KOPT-K1 (cell line): Measurements from ENCODE around the gene DUSP28.
"Not testable (repeated sequence)": the region's sequence is repeated elsewhere in the genome, so short reads cannot be mapped to it uniquely, and the experiment has no call there.

ENCODE experiments used
- H3K27ac ChIP-seq: fragments of 200-600 bp; sonication (generic); 2 replicates; pipeline ENCODE4 v1.5.1; 2016; ENCODE audit warnings: antibody characterized with exemption, mild to moderate bottlenecking, low read depth, low read length; ENCODE audit not compliant: poor library complexity, severe bottlenecking
- H3K36me3 ChIP-seq: fragments of 200-600 bp; sonication (generic); 2 replicates; pipeline ENCODE4 v1.5.1; 2017; ENCODE audit warnings: antibody characterized with exemption, mild to moderate bottlenecking, low read length, moderate library complexity; ENCODE audit not compliant: insufficient read depth
- H3K9me3 ChIP-seq: fragments of 200-600 bp; sonication (generic); 2 replicates; pipeline ENCODE4 v1.5.1; 2017; ENCODE audit warnings: antibody characterized with exemption, low read length, mild to moderate bottlenecking; ENCODE audit not compliant: insufficient read depth, poor library complexity, severe bottlenecking

The DUSP28 gene

DNA sequence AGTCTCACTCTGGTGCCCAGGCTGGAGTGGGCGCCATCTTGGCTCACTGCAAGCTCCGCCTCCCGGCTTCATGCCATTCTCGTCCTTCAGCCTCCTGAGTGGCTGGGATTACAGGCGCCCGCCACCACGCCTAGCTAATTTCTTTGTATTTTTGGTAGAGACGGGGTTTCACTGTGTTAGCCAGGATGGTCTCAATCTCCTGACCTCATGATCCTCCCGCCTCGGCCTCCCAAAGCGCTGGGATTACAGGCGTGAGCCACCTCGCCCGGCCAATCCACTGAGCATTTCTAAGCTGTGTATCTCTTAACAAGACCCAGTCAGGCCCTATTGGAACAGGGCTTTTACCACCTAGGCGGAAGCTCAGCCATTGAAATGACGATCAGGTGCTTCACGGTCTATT lies 3.1 kb downstream of the DUSP28 start:
- peaks cover 22% of the 10 kb centered on the region; the same call in 1 of the 2 replicates for H3K36me3 ChIP-seq
- not testable (repeated sequence) for H3K27ac ChIP-seq, H3K9me3 ChIP-seq

- Histone ChIP-seq H3K27ac (peak overlapping the region; percentile 85), H3K9me3 (no peaks in the 10 kb centered on the region), H3K36me3 (peaks cover 13% of the 10 kb centered on the region; the same call in 1 of the 2 replicates)
Observed at GRCh38 chr2:240563951-240564560, 3.9 kb downstream of the DUSP28 start.

- no peaks in the 10 kb centered on the region for H3K9me3 ChIP-seq
- H3K36me3 ChIP-seq: peaks cover 13% of the 10 kb centered on the region; the same call in 1 of the 2 replicates
- peak overlapping the region; percentile 85 for H3K27ac ChIP-seq
Observed at GRCh38 chr2:240564561-240565332, 4.6 kb downstream of the DUSP28 start.

DNA sequence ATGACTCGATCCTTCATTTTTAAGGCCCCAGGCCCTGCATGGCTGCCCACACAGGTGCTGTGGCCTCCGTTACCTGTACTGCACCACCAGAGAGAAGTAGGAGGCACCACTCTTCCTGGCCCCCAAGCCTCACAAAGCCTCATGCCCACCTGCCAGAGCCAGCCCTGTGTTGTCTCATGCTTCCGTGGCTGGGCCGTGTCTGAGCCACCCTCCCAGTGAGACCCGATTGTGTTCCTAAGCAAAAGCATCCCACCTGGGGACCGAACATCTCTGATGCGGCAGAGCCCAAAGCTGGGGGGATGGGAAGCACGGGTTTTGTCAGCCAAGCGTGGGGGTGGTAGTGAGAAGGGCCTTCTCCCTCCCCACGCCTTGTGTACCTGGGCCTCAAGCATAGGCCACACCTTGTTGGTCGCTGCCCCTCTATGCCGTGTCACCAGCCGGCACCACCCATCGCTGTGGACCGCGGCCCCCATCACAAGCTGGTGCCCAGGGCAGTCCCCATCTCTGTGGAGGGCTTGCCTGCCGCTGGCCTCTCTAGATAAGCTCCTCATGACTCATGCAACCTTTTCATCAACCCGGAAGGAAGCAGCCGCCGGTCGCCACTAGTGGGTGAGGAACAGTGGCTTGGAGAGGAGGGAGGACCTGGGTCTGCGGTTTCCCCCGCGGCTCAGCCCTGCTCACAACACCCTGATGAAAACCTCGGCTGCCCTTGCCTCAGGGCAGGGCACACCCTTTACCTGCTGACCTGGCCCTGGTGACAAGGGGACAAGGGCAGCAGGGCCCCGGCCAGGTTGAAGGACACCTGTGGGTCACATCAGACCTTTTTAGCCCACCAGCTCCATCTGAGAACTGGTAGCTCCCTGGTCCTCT lies 5.4 kb downstream of the DUSP28 start:
- H3K9me3 ChIP-seq: no peaks in the 10 kb centered on the region
- peaks cover 13% of the 10 kb centered on the region; the same call in 1 of the 2 replicates for H3K36me3 ChIP-seq
- H3K27ac ChIP-seq: peak overlapping the region; percentile 85

GRCh38 chr2:240566203-240567136 lies 6.3 kb downstream of the DUSP28 start:
- H3K36me3 ChIP-seq: peaks cover 13% of the 10 kb centered on the region; the same call in 1 of the 2 replicates
- H3K9me3 ChIP-seq: no peaks in the 10 kb centered on the region
- H3K27ac ChIP-seq: peak overlapping the region; percentile 85

- H3K27ac ChIP-seq: peak overlapping the region; percentile 85
- no peaks in the 10 kb centered on the region for H3K9me3 ChIP-seq
- peaks cover 16% of the 10 kb centered on the region; the same call in 1 of the 2 replicates for H3K36me3 ChIP-seq
Observed at GRCh38 chr2:240567137-240567871, 7.1 kb downstream of the DUSP28 start.

- Histone ChIP-seq H3K36me3 (peaks cover 14% of the 10 kb centered on the region; the same call in 1 of the 2 replicates), H3K9me3 (no peaks in the 10 kb centered on the region), H3K27ac (peak within 1 kb of the TSS; percentile 59)
Observed at GRCh38 chr2:240567872-240568677, 7.9 kb downstream of the DUSP28 start, which contains the start of gene RNPEPL1. TSS of gene RNPEPL1 (plus strand) at chr2:240568484. CDS start at chr2:240568587, 103 bp downstream.

DNA sequence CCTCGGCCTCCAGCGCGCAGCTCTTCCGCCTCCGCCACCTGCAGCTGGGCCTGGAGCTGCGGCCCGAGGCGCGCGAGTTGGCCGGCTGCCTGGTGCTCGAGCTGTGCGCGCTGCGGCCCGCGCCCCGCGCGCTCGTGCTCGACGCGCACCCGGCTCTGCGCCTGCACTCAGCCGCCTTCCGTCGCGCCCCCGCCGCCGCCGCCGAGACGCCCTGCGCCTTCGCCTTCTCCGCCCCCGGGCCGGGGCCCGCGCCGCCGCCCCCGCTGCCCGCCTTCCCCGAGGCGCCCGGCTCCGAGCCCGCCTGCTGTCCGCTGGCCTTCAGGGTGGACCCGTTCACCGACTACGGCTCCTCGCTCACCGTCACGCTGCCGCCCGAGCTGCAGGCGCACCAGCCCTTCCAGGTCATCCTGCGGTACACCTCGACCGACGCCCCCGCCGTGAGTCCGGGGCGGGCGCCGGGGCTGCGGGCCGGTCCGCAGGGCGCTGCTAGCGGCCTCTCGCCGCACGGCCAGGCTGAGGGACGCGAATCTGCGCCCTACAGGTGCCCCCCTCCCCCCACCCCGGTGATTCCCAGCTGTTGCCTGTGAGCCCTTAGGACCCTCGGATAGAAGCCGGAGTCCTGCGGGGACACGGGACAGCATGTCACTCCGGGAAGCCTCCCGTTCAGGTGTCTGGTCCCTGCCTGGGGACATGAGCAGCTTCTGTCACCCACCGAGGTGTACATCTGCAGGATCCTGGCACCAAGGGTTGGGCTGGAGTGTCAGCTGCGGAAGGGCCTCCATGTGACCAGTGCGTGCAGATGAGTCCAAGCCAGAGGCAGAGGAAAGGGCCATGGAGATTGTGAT lies 8.7 kb downstream of the DUSP28 start:
- H3K9me3 ChIP-seq: no peaks in the 10 kb centered on the region
- H3K27ac ChIP-seq: peak overlapping the region; percentile 59
- peaks cover 8% of the 10 kb centered on the region; the same call in 1 of the 2 replicates for H3K36me3 ChIP-seq

DNA sequence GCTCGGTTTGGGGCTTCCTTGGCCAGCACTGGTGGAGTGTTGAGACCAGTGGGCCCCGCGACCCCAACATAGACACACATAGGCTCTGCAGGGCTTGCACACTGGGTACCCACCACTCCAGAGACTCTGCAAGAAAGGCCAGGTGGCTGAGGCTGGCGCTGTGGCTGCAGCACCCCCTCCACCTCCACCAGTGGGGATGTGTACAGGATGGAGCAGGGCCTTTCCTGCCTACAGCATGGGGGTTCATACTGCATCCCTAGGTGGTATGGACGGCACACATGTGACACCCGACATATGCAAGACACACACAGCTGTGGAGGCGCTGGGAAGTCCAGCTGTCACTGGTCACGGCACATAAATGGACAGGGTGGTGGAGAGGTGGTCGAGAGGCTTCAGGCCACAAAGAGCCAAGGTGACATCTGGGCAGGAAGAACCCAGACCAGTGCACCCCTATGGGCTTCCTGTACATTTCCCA lies 9.4 kb downstream of the DUSP28 start:
- Histone ChIP-seq H3K27ac (peak overlapping the region; percentile 59), H3K36me3 (peaks cover 15% of the 10 kb centered on the region; the same call in 1 of the 2 replicates), H3K9me3 (no peaks in the 10 kb centered on the region)

- Histone ChIP-seq H3K36me3 (peaks cover 20% of the 10 kb centered on the region; the same call in 1 of the 2 replicates), H3K27ac (no peak overlapping the region), H3K9me3 (no peaks in the 10 kb centered on the region)
Observed at GRCh38 chr2:240569998-240570530, 9.9 kb downstream of the DUSP28 start.

DNA sequence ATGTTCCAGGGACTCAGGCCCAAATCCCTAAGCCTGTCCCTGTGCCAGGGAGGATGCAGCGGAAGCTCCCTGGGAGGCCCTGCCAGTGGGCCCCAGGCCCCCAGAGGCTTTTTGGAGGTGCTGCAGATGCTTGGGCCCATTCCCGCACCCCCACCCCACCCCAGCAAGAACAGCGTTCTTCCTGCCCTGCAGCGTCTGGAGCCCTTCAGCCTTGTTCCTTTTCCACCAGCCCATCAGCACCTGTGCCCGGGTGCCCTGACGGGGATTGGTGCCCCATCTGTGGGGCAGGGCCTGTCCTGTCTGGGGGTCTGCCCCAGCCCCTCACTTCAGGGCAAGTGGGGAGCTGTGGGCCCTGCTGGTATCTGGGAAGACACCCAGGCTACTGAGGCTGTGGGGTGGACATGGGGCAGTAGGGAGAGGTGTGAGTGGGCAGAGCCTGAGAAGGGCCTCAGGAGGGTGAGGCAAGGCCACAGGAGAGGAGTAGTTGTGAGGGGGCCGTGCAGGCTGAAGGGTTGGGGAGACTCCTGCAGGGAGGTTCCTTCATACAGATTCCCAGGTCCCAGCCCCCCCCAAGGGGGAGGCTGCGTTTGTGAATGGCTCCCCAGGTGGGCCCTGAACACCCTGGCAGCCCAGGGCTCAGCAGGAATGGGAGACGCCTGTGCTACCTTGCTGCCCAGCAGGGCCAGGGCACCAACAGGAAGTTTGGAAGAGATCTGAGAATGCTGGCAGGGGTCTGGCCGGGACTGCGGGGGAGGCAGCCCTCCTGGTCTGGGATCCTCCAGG lies 10.6 kb downstream of the DUSP28 start:
- H3K27ac ChIP-seq: no peak overlapping the region
- H3K9me3 ChIP-seq: no peaks in the 10 kb centered on the region
- H3K36me3 ChIP-seq: peaks cover 27% of the 10 kb centered on the region; the same call in 1 of the 2 replicates
